Stimulated activated CD8-positive, alpha-beta memory T cell treated with anti-CD3 and anti-CD28 coated beads, Interleukin-15, amount 100 ng/mL, for 1 hour (primary cell): ENCODE data around the gene EXOC2.
A peak's percentile ranks its signal among the peaks of the same experiment; 100 is the strongest.

Source experiments
- DNase-seq: peaks from one replicate; pipeline ENCODE4 v3.0.0-alpha.2; 2020; ENCODE audit warnings: low read depth

EXOC2 gene

DNA sequence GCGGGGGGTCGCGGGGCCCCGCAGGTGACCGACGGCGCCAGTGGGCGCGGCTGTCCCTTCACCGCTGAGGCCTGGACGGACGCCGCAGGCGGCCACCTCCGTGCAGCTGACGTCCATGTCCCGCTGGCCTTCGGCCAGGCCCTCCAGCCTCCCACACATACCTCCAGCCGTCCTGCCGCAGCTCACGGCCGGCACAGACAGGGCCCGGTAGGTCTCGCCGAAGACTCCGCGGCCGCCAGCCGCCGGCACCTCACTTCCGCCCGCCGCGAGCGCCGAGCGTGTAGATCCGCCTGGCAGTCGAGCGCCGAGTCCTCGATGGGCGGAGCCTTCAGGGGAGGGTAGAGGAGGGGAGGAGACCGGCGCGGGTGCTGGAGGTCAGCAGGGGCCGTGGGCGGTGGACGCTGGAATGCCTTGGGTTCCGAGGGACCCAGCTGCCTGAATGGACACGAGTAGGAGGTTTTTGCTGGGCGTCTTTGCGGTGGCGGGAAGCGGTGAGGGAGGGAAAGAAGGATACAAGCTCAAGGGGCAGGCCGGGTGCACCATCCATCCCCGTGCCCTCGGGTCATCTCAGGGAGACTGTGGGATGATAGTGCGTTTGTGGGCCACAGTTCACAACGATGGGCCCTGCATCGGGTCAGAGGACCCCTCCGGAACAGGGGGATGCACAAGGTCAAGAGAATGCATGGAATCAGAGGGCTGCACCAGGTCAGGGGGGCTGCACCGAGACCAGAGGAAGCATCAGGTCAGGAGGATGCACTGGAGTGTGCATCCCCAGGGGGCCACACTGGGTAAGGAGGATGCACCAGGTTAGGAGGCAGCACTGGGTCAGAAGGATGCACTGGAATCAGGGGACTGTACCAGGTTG, at the start of gene EXOC2:
TSS of gene EXOC2 (minus strand) at position 282 of the 865 bp plus-strand sequence. CDS start 55,321 bp downstream, outside the sequence.
- peak; percentile 55 for DNase-seq

- no peak for DNase-seq
Measured at GRCh38 chr6:741410-742339, 48.7 kb upstream of the EXOC2 start.

- no peak for DNase-seq
Measured at GRCh38 chr6:736657-737446, 43.9 kb upstream of the EXOC2 start.

GRCh38 chr6:733431-734219, 40.7 kb upstream of the EXOC2 start:
- no peak for DNase-seq

DNA sequence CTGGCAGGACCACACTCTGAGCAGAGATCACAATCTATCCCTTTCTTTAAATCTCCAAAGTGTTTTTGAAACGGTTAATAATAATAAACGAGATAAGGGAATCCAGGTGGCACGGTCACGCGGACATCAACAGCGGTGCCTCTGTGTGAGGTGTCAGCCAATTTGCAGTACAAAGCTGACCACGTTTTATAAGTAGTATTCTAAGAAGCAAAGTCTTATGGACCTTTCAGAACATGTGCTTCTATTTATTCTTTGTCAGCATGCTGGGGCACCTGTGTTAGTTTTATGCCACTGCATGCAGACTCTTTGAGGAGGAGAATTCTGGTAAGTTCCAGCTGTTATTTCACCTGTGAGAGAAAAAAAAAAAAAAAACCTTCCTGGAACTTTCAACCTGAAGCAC, 39.0 kb upstream of the EXOC2 start:
- DNase-seq: no peak

DNA sequence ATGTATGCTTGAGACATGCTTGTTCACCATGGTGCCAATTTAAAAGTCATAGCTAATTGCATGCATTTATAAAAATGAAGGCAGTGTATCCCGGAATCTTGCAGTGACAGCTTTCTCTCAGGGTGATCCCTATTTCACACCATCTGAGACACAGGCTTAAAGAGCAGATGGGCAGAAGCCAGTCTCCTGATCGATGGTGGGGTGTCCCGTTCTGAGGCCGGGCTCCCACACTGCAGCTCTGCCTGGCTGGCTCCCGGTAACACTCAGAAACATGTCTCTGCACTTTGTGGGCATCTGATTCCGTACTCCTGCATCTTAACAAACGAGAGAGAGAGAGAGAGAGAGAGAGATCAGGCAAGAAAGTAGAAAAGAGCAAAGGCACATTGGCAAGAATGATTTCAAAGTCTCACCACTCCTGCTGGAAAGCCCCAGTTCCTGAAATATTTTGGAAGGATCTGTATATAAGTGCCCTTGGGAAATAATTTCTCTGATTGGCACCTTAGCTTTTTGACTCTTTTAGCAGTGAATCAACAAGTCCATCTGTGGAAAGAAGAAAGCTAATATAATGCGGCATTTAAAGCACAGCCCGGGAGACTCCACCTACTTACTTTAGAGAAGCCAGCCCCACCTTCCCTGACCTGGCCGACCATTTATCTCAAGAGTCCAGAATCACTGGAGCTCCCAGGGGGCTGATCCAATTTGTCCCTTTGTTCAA, 36.8 kb upstream of the EXOC2 start:
- DNase-seq: no peak

DNA sequence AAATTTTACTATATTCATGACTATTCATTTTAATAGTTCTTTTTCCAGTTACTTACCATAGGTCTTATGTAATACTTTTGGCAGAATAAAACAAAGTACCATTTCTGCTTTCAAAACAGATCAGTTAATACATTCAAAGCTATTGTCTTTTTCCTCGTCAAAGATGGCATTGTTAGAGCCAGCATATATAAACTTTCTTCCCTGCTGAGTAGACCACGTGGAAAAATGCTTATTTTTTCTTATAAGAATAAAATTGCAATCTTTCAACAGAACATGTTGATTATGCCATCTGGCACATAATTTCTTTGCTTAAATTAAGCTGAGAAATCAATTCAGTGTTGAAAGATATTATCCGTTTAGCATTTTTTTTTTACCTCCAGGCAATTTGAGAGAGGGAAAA, 34.9 kb upstream of the EXOC2 start:
- DNase-seq: no peak

DNA sequence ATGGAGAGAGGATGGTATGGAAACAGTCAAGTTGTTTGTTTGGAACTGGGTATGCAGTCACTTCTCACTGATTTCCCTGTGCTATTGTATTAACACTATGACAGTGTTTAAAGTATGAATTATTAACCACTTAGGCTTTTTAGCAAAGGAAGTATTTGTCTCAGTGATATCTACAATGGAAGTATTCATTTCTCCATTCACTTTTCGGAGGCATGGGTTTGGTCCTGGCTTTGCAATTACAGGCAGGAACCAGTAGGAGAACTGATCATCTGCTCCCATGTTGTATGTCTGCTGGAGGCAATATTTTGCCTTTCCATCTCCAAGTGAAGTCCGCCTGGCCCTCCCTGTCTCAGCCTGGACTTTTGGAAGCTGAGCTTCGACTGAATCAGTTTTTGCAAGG, 30.6 kb upstream of the EXOC2 start:
- no peak for DNase-seq

DNA sequence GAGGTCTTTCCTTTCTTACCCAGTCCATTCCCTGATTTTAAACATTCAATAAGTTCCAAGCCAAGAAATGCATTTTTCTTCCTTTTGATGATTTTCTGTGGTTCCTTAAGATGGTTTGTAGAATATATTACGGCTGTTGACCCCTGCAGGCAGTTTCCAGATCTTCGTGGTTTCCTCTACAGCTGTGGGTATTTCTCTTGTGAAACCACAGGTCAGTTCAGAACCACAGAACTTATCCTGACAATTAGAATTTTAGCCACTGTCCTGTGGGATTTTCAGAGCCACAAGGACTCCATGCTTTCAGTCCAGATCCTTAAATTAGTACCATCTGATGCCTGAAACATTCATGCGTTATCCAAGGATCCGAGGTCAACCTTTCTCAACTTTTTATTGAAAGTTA, 29.7 kb upstream of the EXOC2 start:
- DNase-seq: no peak

DNA sequence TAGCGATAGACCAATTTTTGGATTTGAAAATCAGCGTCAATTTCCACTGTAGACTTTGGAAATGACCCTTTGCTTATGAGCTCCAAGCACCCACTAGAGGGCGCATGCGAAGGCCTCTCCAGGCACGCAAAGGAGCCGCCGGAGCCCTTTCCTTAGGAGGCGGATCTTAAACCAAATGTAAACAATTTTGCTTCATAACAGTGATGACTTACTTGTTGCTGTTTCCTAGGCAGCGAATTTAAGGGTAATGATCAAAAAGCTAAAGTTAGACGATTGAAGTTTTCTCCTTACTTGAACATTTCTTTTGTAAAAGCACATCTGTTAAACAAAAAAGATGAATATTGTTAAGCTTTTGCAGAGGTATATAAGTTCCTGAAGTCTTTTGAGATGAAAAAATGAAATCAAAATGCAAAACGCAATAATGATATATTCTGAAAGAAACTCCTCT, 29.2 kb upstream of the EXOC2 start:
- peak; percentile 56 for DNase-seq

GRCh38 chr6:718345-718744, 25.4 kb upstream of the EXOC2 start:
- DNase-seq: no peak

DNA sequence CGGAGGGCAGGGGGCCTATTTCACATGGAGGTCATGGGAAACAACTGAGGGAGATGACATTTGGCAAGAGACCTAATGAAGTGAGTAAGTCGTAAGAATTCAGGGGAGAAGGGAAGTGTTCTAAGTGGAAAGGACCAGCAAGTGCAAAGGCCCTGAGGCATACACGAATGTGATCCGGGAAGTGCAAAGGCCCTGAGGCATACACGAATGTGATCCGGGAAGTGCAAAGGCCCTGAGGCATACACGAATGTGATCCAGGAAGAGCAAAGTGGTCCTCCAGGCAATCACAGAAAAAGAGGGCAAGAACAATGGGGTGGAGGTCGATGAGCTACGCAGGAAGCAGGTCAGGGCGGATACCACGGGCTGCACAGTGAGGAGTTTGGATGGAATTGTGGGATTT, 24.2 kb upstream of the EXOC2 start:
- DNase-seq: no peak

- no peak for DNase-seq
Measured at GRCh38 chr6:715709-716491, 23.0 kb upstream of the EXOC2 start.

DNA sequence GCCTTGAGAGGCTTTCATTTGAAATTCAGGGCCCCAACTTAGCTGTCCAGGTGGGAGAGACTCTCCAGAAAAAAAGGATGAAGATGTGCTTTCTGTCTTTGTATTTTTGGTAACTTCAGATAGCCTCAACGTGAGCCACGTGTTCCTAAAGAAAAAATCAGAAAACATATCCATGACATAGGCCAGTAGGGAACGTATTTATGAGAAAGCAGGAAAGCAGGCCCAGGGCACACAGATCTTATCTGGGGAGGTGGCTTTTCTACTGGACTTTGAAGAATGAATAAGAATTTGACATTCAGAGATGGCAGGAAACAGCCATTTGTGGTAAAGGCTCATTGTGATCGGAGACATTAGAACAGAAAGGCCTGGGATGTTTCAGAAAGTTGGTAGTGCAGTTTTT, 21.2 kb upstream of the EXOC2 start:
- DNase-seq: no peak

DNA sequence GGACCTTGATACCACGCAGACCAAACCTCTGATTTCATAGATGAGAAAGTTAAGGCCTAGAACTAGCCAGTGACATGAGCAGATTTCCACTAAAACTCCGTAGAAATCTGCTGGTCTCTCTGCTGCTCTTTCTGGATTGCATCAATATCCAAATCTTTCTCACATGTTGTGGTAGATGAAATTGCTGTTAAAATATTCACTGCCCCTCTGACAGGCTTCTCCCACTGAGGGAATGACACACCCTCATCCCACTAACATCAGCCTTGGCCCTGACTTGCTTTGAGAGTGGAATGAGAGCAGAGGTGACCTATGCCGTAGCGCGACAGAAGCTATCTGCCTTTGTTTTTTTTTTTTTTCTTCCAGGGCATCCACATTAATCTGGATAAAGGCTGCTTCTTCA, 20.4 kb upstream of the EXOC2 start:
- DNase-seq: no peak

- no peak for DNase-seq
Measured at GRCh38 chr6:712805-713204, 19.9 kb upstream of the EXOC2 start.

DNA sequence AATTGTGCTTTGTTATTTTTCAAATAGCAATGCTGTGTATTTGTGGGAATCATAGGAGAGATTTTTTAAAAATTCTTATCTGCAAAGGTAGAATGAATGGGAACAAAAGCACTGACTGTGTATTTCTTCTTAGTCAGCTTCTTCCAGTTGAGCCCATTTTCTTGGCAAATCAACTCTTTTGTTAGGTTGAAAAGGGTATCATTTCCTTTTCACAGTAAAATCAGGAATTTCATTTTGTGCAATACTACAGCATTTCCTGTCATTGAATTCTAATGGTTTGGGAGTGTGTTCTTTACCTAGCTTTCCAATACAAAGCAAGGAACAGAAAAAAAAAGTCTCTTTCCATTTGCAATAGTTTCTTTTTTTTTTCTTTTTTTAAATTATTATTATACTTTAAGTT, 19.0 kb upstream of the EXOC2 start:
- DNase-seq: no peak

DNA sequence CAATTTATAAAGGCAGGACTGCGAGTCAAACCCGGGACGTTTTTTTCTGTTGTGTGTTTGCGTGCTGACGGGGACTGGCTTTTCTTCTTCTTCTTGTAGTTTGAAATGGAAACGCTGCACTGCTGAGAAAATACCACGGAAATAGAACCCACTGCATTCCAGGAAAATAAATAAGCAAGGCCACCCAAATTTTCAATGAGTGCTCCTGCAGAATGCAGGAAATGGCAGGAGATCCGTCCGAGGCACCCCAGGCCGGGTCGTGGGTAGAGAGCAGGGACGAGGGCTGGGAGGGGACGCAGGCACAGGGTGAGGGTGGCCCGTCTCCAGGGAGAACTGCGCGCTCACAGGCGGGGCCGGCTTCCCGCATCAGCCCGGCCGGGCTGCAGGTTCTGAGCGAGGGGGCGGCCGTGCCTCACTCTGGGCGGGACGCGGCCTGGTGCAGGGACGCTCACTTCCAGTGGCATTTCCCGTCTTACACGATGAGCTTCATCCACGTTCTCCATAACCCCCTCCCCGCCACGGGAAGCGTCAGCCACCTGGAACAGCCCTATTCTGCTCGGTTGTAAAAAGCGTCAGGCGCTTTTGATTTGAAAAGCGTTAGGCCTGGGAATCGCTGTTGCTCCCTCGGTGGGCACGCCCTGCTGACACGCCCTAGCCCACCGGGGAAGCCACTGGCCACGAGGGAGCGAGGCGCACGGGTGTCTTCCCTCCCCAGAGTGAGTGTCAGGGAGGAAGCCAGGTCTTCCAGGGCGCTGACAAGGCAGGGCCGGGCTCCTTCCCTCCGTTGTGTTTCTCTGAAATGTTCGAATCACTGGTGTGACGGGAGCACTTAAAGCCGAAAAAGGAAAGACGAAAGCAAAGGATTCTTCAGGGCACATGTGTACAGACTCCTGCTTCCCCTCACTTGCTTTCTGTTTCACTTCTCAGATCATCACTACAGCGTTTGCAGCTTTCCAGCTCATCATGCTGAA, 17.9 kb upstream of the EXOC2 start:
- peak; percentile 20 for DNase-seq
